ENCODE results near the gene POMGNT1.

- TF ChIP-seq CTCF (IDR thresholded peaks at IDR 0.05) (no peak), EZH2 (IDR thresholded peaks at IDR 0.05) (no peak)
Observed at GRCh38 chr1:46187106-46187869, 10.9 kb downstream of the POMGNT1 start.
